Kidney (tissue), 14 donors: ENCODE measurements around the gene TUFM. TPM values are rescaled to one million over a fixed set of nuclear protein-coding genes. Genes with fewer than 3 reads are reported as not detected.

Source experiments
- DNase-seq, 5 donors: peaks; one replicate each; pipeline ENCODE4 v3.0.0-alpha.2; 2013 to 2020
- FAIRE-seq: peaks from 2 replicates; lab custom pipeline; 2012; peaks lifted over from hg19 to GRCh38; lab: Jason Lieb, UNC
- H3K27ac ChIP-seq, 2 donors: one replicate each; pipeline ENCODE4 v1.7.0; 2013; ENCODE audit warnings: low read depth in 2 of 2, low read length in 2 of 2, inconsistent platforms in 1 of 2
- H3K27me3 ChIP-seq: one replicate; pipeline ENCODE4 v1.7.1; 2013; ENCODE audit warnings: low read length, inconsistent platforms; ENCODE audit not compliant: control insufficient read depth, insufficient read depth
- H3K36me3 ChIP-seq, 3 donors: one replicate each; pipeline versions ENCODE4 v1.7.0 to v1.7.1; 2013; ENCODE audit warnings: low read length in 3 of 3, control low read depth in 1 of 3, inconsistent platforms in 1 of 3; ENCODE audit not compliant: insufficient read depth in 3 of 3, control insufficient read depth in 2 of 3
- H3K4me1 ChIP-seq, 3 donors: one replicate each; pipeline versions ENCODE4 v1.7.0 to v1.7.1; 2013; ENCODE audit warnings: low read length in 3 of 3, inconsistent platforms in 1 of 3, low read depth in 1 of 3; ENCODE audit not compliant: control insufficient read depth in 2 of 3, insufficient read depth in 2 of 3
- H3K4me3 ChIP-seq, 3 donors: one replicate each; pipeline versions ENCODE4 v1.7.0 to v1.8.1; 2013; ENCODE audit warnings: low read length in 3 of 3, control low read depth in 1 of 3, inconsistent platforms in 1 of 3
- H3K9ac ChIP-seq, 3 donors: one replicate each; pipeline versions ENCODE4 v1.7.0 to v1.7.1; 2013; ENCODE audit warnings: low read length in 3 of 3, control low read depth in 1 of 3, inconsistent platforms in 1 of 3
- H3K9me3 ChIP-seq, 3 donors: one replicate each; pipeline versions ENCODE4 v1.7.0 to v1.7.1; 2013; ENCODE audit warnings: low read length in 3 of 3, control low read depth in 1 of 3, inconsistent platforms in 1 of 3; ENCODE audit not compliant: control insufficient read depth in 2 of 3, insufficient read depth in 1 of 3
- intact Hi-C: fragments of 100-400 bp; cut with DNase I; formaldehyde crosslinking; loops from one replicate; pipeline ENCODE4 v1.11.1; 2022
- polyA plus RNA-seq: library from polyadenylated mRNA; stranded (reverse); fragments of 350-450 nt; fragmentation: Illumina TruSeq; extraction: RNeasy Lipid Tissue Mini Kit (QIAGEN cat#74804); gene quantifications from one replicate; pipeline ENCODE4 v1.2.3, GENCODE V29; 2014; ENCODE audit warnings: low read depth, low replicate concordance; ENCODE audit not compliant: insufficient read depth
- total RNA-seq: library from RNA; stranded (reverse); fragmentation: NEBNext Ultra II Directional; extraction: Animal tissue kit (Norgen Biotek cat#: 25700); gene quantifications from one replicate; pipeline ENCODE4 v1.2.1, GENCODE V29; 2021
- TF ChIP-seq, protein P1 (sequence below): IDR thresholded peaks from 3 replicates; pipeline ENCODE4 v1.5.1; 2012; ENCODE audit warnings: mild to moderate bottlenecking, moderate library complexity, borderline replicate concordance; ENCODE audit not compliant: insufficient read depth; ENCODE audit errors: extremely low read depth
- donor health status: control.
- donor health status: control.
- donor health status: control.
- donor health status: control.
- donor health status: control.
- donor health status: DM: yes; HTN: yes; CAD: no.
- donor health status: Normal renal cell carcinoma (clear cell type).

Gene TUFM
- total and polyA plus RNA-seq, 2 donors from 2014 or later = 146 to 443 TPM

GRCh38 chr16:28830531-28830930 lies 15.6 kb downstream of the TUFM start:
- Histone ChIP-seq H3K36me3 (peaks cover 25 to 90% (median 64%) of the 10 kb centered on the region in 3 donors), H3K27me3 (no peaks in the 10 kb centered on the region), H3K27ac (no peak overlapping the region), H3K9ac (no peak overlapping the region), H3K9me3 (no peaks in the 10 kb centered on the region), H3K4me3 (no peak overlapping the region), H3K4me1 (peaks cover 0 to 2% (median 0%) of the 10 kb centered on the region in 3 donors)
- DNase-seq (no peak), FAIRE-seq (no peak)
- intact Hi-C loops = no loop called here
- TF ChIP-seq, protein P1, sequence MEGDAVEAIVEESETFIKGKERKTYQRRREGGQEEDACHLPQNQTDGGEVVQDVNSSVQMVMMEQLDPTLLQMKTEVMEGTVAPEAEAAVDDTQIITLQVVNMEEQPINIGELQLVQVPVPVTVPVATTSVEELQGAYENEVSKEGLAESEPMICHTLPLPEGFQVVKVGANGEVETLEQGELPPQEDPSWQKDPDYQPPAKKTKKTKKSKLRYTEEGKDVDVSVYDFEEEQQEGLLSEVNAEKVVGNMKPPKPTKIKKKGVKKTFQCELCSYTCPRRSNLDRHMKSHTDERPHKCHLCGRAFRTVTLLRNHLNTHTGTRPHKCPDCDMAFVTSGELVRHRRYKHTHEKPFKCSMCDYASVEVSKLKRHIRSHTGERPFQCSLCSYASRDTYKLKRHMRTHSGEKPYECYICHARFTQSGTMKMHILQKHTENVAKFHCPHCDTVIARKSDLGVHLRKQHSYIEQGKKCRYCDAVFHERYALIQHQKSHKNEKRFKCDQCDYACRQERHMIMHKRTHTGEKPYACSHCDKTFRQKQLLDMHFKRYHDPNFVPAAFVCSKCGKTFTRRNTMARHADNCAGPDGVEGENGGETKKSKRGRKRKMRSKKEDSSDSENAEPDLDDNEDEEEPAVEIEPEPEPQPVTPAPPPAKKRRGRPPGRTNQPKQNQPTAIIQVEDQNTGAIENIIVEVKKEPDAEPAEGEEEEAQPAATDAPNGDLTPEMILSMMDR = no peak

- Histone ChIP-seq H3K36me3 (peaks cover 26 to 86% (median 58%) of the 10 kb centered on the region in 3 donors), H3K4me3 (no peak overlapping the region), H3K9me3 (no peaks in the 10 kb centered on the region), H3K4me1 (peaks cover 0 to 8% (median 0%) of the 10 kb centered on the region in 3 donors), H3K27ac (no peak overlapping the region), H3K27me3 (no peaks in the 10 kb centered on the region), H3K9ac (no peak overlapping the region)
- FAIRE-seq (no peak), DNase-seq (no peak)
- TF ChIP-seq, protein P1 = no peak
- intact Hi-C loops = no loop called here
Observed at GRCh38 chr16:28829747-28830146, 16.4 kb downstream of the TUFM start.

DNA sequence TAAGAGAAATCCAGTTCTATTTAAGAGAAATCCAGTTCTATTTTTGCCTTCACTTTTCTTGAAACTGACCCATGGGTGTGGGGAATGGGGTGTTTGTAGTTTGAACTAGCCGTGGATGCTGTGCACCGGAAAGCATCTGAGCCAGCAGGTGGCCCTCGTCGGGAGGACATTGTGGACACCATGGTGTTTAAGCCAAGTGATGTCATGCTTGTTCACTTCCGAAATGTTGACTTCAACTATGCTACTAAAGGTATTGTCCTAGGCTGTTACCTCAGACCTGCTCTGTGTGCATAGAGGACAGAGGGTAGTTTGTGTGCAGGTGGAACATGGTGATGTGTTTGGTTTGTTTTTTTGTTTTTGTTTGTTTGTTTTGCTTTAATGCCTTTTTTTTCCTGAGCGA lies 20.0 kb downstream of the TUFM start:
- Histone ChIP-seq H3K36me3 (peaks cover 18 to 50% (median 29%) of the 10 kb centered on the region in 3 donors), H3K4me3 (no peak overlapping the region), H3K9me3 (no peaks in the 10 kb centered on the region), H3K27ac (no peak overlapping the region), H3K9ac (no peak overlapping the region), H3K27me3 (no peaks in the 10 kb centered on the region), H3K4me1 (peaks cover 0 to 14% (median 0%) of the 10 kb centered on the region in 3 donors)
- intact Hi-C loops = no loop called here
- TF ChIP-seq, protein P1 = no peak
- no peak for FAIRE-seq
- DNase-seq = no peak

DNA sequence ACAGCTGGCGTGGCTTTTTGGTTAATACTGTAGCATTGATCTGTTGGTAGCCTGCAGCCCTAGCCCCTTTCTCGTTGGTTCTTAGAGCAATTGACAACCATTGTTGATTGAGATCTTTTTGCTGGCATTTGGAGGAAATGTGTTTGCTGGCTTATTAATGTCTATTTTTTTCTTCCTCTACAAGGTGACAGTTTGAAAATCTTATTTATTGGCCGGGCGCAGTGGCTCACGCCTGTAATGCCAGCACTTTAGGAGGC lies 21.5 kb downstream of the TUFM start:
- Histone ChIP-seq H3K4me3 (peak overlapping the region; percentile 77 to 85 (median 78)), H3K36me3 (peaks cover 14 to 35% (median 15%) of the 10 kb centered on the region in 3 donors), H3K27me3 (no peaks in the 10 kb centered on the region), H3K9ac (peak overlapping the region; percentile 64 to 93 (median 89)), H3K9me3 (no peaks in the 10 kb centered on the region), H3K4me1 (peaks cover 0 to 14% (median 0%) of the 10 kb centered on the region in 3 donors), H3K27ac (peak overlapping the region; percentile 98)
- TF ChIP-seq, protein P1 = no peak
- FAIRE-seq = no peak
- no peak for DNase-seq
- intact Hi-C loops = no loop called here
